Measurements from ENCODE around the gene CPTP. TPM values are rescaled to one million over a fixed set of nuclear protein-coding genes. Genes with fewer than 3 reads are reported as not detected.

The CPTP gene
- total RNA-seq, 1 donor from 2014 or later = 18.7 TPM

- peaks cover 27% of the 10 kb centered on the region for H3K9me3 Mint-ChIP-seq (ENCODE audit: unreplicated experiment)
- H3K4me3 Mint-ChIP-seq (ENCODE audit: unreplicated experiment) = peak overlapping the region; percentile 77
- peak overlapping the region; percentile 84 for H3K27ac Mint-ChIP-seq (ENCODE audit: unreplicated experiment)
- peaks cover 39% of the 10 kb centered on the region for H3K27me3 Mint-ChIP-seq (ENCODE audit: unreplicated experiment)
- no peak for DNase-seq
- no peak for TF ChIP-seq CTCF (IDR thresholded peaks at IDR 0.05; ENCODE audit: partially characterized antibody, unreplicated experiment)
- no peaks in the 10 kb centered on the region for H3K36me3 Mint-ChIP-seq (ENCODE audit: unreplicated experiment)
- peaks cover 6% of the 10 kb centered on the region for H3K4me1 Mint-ChIP-seq (ENCODE audit: low read depth, unreplicated experiment)
Measured at GRCh38 chr1:1303736-1304135, 20.9 kb upstream of the CPTP start.

GRCh38 chr1:1304331-1305299 lies 20.0 kb upstream of the CPTP start:
- Mint-ChIP-seq H3K27me3 (ENCODE audit: unreplicated experiment) (peaks cover 31% of the 10 kb centered on the region), H3K9me3 (ENCODE audit: unreplicated experiment) (peaks cover 24% of the 10 kb centered on the region), H3K36me3 (ENCODE audit: unreplicated experiment) (no peaks in the 10 kb centered on the region), H3K4me1 (ENCODE audit: low read depth, unreplicated experiment) (peaks cover 6% of the 10 kb centered on the region), H3K27ac (ENCODE audit: unreplicated experiment) (peak overlapping the region; percentile 99), H3K4me3 (ENCODE audit: unreplicated experiment) (peak overlapping the region; percentile 88)
- TF ChIP-seq CTCF (IDR thresholded peaks at IDR 0.05; ENCODE audit: partially characterized antibody, unreplicated experiment) = no peak
- peak; percentile 94 for DNase-seq

- peak overlapping the region; percentile 97 for H3K4me3 Mint-ChIP-seq (ENCODE audit: unreplicated experiment)
- H3K36me3 Mint-ChIP-seq (ENCODE audit: unreplicated experiment) = no peaks in the 10 kb centered on the region
- H3K9me3 Mint-ChIP-seq (ENCODE audit: unreplicated experiment) = peaks cover 21% of the 10 kb centered on the region
- no peaks in the 10 kb centered on the region for H3K4me1 Mint-ChIP-seq (ENCODE audit: low read depth, unreplicated experiment)
- no peak for TF ChIP-seq CTCF (IDR thresholded peaks at IDR 0.05; ENCODE audit: partially characterized antibody, unreplicated experiment)
- H3K27ac Mint-ChIP-seq (ENCODE audit: unreplicated experiment) = peak overlapping the region; percentile 99
- peak; percentile 78 for DNase-seq
- peaks cover 27% of the 10 kb centered on the region for H3K27me3 Mint-ChIP-seq (ENCODE audit: unreplicated experiment)
Measured at GRCh38 chr1:1305300-1306069, 19.1 kb upstream of the CPTP start.

- Mint-ChIP-seq H3K27me3 (ENCODE audit: unreplicated experiment) (peaks cover 30% of the 10 kb centered on the region), H3K36me3 (ENCODE audit: unreplicated experiment) (no peaks in the 10 kb centered on the region), H3K4me1 (ENCODE audit: low read depth, unreplicated experiment) (no peaks in the 10 kb centered on the region), H3K27ac (ENCODE audit: unreplicated experiment) (peak overlapping the region; percentile 99), H3K4me3 (ENCODE audit: unreplicated experiment) (peak overlapping the region; percentile 97), H3K9me3 (ENCODE audit: unreplicated experiment) (peaks cover 15% of the 10 kb centered on the region)
- no peak for TF ChIP-seq CTCF (IDR thresholded peaks at IDR 0.05; ENCODE audit: partially characterized antibody, unreplicated experiment)
- DNase-seq = peak; percentile 51
Measured at GRCh38 chr1:1306070-1306660, 18.4 kb upstream of the CPTP start.

Data from glutamatergic neuron (in vitro differentiated cells).